C4-2B (cell line): ENCODE results near the gene TPRA1.

Experiments used
- CTCF ChIP-seq: fragments of 450-650 bp; conservative IDR thresholded peaks from 2 replicates; pipeline ENCODE4 v1.5.1; 2017; ENCODE audit warnings: mild to moderate bottlenecking
- ZFX ChIP-seq: fragments of 450-650 bp; IDR thresholded peaks from 2 replicates; pipeline ENCODE4 v1.6.1; 2017

- TF ChIP-seq CTCF (no peak), ZFX (peak; percentile 62; the same call in 1 of the 2 replicates)
Observed at GRCh38 chr3:127590593-127591465, at the start of gene TPRA1.
